Lower lobe of right lung (tissue), 2 donors: ENCODE data around the gene PRRX2. TPM values are rescaled to one million over a fixed set of nuclear protein-coding genes. Genes with fewer than 3 reads are reported as not detected.
"Not testable (repeated sequence)": the region's sequence is repeated elsewhere in the genome, so short reads cannot be mapped to it uniquely, and the experiment has no call there.

Experiments used
- ATAC-seq, 2 donors: fragments of 200-7000 bp; cut with Tn5 transposase; one replicate each; pipeline ENCODE4 v1.9.1; 2020 to 2022; ENCODE audit warnings: mild to moderate bottlenecking in 2 of 2, moderate library complexity in 2 of 2
- DNase-seq: peaks from one replicate; pipeline ENCODE4 v3.0.0-alpha.2; 2020
- H3K27ac ChIP-seq: fragments of 200-600 bp; one replicate; pipeline ENCODE4 v1.8.0; 2022
- H3K27me3 ChIP-seq: fragments of 200-600 bp; one replicate; pipeline ENCODE4 v1.8.0; 2022; ENCODE audit warnings: low read depth
- H3K36me3 ChIP-seq: fragments of 200-600 bp; one replicate; pipeline ENCODE4 v1.8.0; 2022; ENCODE audit warnings: mild to moderate bottlenecking
- H3K4me1 ChIP-seq: fragments of 200-600 bp; one replicate; pipeline ENCODE4 v1.8.0; 2022
- H3K4me3 ChIP-seq: fragments of 200-600 bp; one replicate; pipeline ENCODE4 v1.8.0; 2022; ENCODE audit warnings: mild to moderate bottlenecking
- H3K9me3 ChIP-seq: fragments of 200-600 bp; one replicate; pipeline ENCODE4 v1.8.0; 2022
- CTCF ChIP-seq: fragments of 200-600 bp; IDR thresholded peaks from one replicate; pipeline ENCODE4 v1.8.0; 2022; ENCODE audit warnings: antibody characterized with exemption, mild to moderate bottlenecking
- intact Hi-C: fragments of 100-400 bp; cut with DNase I; formaldehyde crosslinking; loops from one replicate; pipeline ENCODE4 v1.11.0; 2022
- total RNA-seq: library from RNA; stranded (reverse); fragmentation: NEBNext Ultra II Directional; extraction: Animal tissue kit (Norgen Biotek cat#: 25700); gene quantifications from one replicate; pipeline ENCODE4 v1.2.1, GENCODE V29; 2021
- donor health status: DM: no; HTN: yes; CAD: no; lungs with severe emphysema.

PRRX2 gene
- total RNA-seq, 1 donor from 2014 or later: 2.5 TPM

DNA sequence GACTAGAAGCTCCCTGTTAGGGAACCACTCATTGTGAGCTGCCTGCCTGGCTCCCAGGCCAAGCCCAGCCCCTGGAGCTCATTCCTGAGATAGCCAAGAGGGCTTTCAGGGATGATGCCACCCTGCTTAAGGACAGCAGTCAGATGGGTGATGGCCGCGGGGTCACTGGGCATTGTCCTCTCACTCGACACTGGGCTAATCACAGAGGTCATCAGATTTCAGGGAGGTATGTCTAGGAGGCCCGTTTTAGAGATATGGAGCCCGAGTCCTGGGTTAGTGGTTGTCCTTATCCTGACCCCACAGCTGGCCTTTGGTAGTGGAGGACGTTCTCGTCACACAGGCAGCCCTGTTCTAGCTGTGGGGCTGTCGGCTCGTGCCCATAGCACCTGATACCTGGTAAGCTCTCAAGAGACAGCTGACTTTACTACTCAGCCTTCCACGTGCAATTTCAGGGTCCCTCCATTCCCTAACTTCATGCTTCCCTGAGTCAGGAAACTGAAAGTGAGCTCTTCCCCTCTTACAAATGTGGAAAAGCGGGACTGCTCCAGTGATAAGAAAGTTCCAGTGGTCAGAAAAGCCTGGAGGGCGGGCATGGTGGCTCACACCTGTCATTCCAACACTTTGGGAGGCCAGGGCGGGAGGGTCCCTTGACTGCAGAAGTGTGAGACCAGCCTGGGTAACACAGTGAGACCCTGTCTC lies 94.5 kb downstream of the PRRX2 start:
- Histone ChIP-seq H3K36me3 (no peaks in the 10 kb centered on the region), H3K4me1 (peaks cover 21% of the 10 kb centered on the region), H3K27me3 (no peaks in the 10 kb centered on the region), H3K27ac (no peak overlapping the region), H3K9me3 (no peaks in the 10 kb centered on the region), H3K4me3 (no peak overlapping the region)
- no peak for TF ChIP-seq CTCF
- DNase-seq (no peak), ATAC-seq (no peak)
- intact Hi-C loops: no loop called here

DNA sequence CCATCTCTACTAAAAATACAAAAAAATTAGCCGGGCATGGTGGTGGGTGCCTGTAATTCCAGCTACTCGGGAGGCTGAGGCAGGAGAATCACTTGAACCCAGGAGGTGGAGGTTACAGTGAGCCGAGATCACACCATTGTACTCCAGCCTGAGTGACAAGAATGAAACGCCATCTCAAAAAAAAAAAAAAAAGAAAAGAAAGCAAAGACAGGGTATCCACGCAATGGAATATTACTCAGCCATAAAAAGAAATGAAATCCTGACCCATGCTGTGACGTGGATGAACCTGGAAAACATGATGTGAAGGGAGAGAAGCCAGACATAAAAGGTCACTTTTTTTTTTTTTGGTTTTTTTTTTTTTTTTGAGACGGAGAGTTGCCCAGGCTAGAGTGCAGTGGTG lies 95.3 kb downstream of the PRRX2 start:
- H3K4me3 ChIP-seq, ATAC-seq, DNase-seq, H3K27me3 ChIP-seq, H3K36me3 ChIP-seq, intact Hi-C loops, H3K9me3 ChIP-seq: not testable (repeated sequence)
- peak overlapping the region; percentile 73 for H3K27ac ChIP-seq
- H3K4me1 ChIP-seq: peaks cover 21% of the 10 kb centered on the region

DNA sequence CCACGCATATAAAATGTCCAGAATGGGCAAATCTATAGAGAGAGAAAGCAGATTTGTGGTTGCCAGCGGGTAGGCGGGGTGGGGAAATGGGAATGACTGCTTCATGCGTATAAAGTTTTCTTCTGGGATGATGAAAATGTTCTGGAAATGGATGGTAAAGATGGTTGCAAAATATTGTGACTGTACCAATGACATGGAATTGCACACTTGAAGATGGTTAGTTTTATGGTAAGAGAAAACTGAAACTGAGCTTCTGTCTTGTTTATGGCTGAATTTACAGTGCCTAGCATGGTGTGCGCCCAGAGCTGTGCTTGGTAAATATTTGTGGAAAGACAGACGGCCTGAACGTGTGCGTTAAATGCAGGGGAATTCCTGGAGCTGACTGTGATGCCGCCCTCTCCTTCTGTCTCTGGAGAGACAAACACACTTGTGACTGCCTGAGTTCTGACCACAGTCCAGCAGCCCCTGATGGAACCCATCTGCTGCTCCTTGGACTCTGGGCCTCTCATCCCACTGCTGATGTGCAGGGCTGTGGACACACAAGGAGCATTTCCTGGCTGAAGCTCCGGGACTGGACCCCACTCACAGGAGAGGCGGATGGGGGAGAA lies 96.0 kb downstream of the PRRX2 start:
- DNase-seq: no peak
- Histone ChIP-seq H3K27ac (peak overlapping the region; percentile 73), H3K4me3 (no peak overlapping the region), H3K36me3 (no peaks in the 10 kb centered on the region), H3K9me3 (no peaks in the 10 kb centered on the region), H3K4me1 (peaks cover 21% of the 10 kb centered on the region), H3K27me3 (no peaks in the 10 kb centered on the region)
- peak; percentile 55 to 65 for ATAC-seq
- TF ChIP-seq CTCF: no peak
- intact Hi-C loops: no loop called here

DNA sequence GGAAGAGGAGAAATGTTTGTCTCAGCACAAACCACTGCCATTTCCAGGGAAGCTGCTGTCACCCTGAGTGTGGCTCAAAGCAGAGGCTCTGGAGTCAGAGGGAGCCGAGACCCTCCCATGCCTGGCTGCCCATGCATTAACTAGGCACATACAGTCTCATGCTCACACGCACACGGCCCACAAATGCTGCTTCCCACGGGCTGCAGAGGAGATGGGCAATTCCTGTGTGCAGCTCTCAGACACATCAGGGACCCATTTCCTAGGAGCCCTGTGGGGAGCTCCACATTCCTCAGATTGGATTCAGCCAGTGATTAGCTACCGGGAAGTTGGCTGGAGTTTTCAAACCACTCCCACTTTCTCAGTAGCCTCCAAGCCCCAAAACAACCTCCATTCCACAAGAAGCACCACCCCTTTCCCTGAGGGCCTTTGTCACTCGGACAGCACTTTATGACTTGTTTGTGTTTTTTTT lies 96.5 kb downstream of the PRRX2 start:
- Histone ChIP-seq H3K4me1 (peaks cover 21% of the 10 kb centered on the region), H3K27ac (peak overlapping the region; percentile 73), H3K4me3 (no peak overlapping the region), H3K27me3 (no peaks in the 10 kb centered on the region), H3K9me3 (no peaks in the 10 kb centered on the region), H3K36me3 (no peaks in the 10 kb centered on the region)
- DNase-seq (no peak), ATAC-seq (peak in 1 of 2 donors; percentile 4)
- intact Hi-C loops: no loop called here
- TF ChIP-seq CTCF: no peak

GRCh38 chr9:129762370-129762984 lies 97.0 kb downstream of the PRRX2 start:
- peak overlapping the region; percentile 73 for H3K27ac ChIP-seq
- peak; percentile 71 to 73 for ATAC-seq

DNA sequence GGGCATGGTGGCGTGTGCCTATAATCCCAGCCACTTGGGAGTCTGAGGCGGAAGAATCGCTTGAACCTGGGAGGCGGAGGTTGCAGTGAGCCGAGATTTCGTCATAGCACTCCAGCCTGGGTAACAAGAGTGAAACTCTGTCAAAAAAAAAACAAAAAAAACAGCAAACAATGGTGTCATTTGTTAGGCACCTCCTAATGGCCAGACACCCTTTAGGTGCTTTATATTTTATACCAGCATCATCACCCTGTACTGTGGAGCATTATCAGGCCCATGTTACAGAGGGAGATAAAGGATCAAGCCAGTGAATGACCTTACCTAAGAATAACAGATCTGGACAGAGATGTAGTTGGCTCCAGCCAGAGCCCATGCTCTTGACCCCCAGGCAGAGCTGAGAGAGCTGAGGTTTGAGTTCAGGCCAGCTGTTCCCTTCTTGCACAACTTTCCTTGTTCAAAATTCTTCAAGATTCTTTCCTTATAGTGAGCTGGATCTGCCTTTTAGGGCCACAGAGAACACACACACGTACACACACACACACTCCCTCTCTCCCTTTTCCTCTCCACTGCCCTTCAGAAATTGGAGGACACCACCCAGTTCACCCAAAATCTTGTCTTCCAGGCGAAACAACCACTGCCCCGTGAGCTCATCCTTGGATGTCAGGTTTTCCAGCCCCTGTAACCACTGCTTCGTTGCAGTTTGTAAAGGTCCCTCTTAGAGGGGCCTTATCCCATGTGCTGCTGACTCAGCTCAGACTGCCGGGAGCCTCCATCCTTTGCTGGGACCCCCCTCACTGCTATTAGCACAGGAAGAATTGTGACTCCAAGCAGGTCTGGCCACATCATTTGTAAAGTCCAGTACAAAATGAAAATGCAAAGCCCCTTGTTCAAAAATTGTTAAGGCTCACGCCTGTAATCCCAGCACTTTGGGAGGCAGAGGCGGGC lies 97.8 kb downstream of the PRRX2 start:
- Histone ChIP-seq H3K9me3 (no peaks in the 10 kb centered on the region), H3K36me3 (no peaks in the 10 kb centered on the region), H3K4me3 (no peak overlapping the region), H3K27me3 (no peaks in the 10 kb centered on the region), H3K4me1 (peaks cover 12% of the 10 kb centered on the region), H3K27ac (peak overlapping the region; percentile 73)
- ATAC-seq (peak; percentile 60 to 65), DNase-seq (no peak)
- no peak for TF ChIP-seq CTCF
- intact Hi-C loops: no loop called here

More at GRCh38 chr9:129762370-129762984, 97.0 kb downstream of the PRRX2 start:
- H3K9me3 ChIP-seq, H3K4me3 ChIP-seq, intact Hi-C loops, H3K36me3 ChIP-seq, H3K27me3 ChIP-seq: not testable (repeated sequence)
- H3K4me1 ChIP-seq: peaks cover 16% of the 10 kb centered on the region
- peak; percentile 68 for DNase-seq
